Measurements from ENCODE around the gene SMTNL1.

Gene SMTNL1

DNA sequence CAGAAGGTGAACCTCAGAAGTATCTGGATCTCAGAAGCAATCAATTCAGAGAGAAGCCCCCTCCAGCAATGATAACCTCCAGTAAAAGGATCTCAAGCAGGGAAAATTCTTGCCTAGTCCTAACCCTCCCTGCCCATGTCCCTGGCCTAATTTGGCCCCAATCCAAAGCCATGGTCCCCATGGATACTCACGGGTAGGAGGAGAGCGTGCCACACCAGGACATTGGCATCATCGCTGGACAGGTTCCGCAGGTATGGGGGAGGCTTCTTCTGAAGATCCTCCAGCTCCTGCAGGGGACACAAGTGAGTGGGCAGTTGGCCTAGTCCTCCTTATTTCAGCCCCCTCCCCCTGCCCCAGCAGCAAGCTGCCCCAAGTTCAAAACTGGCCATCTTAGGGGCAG is 22.8 kb downstream of the SMTNL1 start:
- DNase-seq (ENCODE audit: low spot score), result no peak
- no peak for TF ChIP-seq CTCF (IDR thresholded peaks at IDR 0.05; ENCODE audit: extremely low read depth, missing control alignments)

- DNase-seq (ENCODE audit: low spot score), result no peak
- TF ChIP-seq CTCF (IDR thresholded peaks at IDR 0.05; ENCODE audit: extremely low read depth, missing control alignments), result no peak
These were observed 25.2 kb downstream of the SMTNL1 start for GRCh38 chr11:57562596-57562995.

GRCh38 chr11:57566005-57566904 is 28.9 kb downstream of the SMTNL1 start:
- peak; percentile 78 for DNase-seq (ENCODE audit: low spot score)
- no peak for TF ChIP-seq CTCF (IDR thresholded peaks at IDR 0.05; ENCODE audit: extremely low read depth, missing control alignments)

DNA sequence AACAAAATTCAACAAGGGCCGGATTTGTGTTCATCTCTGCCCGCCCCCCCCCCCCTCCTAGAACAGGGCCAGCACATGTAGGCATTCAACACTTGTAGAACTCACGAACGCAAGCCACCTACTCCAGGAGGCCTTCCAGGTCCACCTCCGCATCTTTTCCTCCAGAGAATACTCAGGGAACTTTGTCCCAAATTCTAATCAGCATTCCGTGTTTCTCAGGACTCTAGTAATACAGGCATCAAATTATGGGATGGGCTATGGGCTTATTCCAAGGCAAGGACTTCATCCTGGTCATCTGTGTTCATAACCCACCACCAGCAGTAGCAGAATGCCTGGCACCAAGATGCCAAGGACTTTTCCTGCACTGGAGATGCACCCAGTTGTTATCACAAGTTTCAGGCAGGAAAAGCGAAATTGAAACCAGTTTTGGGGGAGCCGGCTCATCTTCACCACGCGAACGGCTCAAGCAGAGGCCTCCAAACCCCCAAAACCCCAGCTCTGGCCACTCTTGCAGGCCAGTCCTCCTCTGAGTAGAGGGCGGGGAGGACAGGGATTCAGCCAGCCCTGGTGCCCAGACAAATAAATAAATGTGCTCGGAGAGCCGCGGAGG is 29.6 kb downstream of the SMTNL1 start:
- peak; percentile 49 for DNase-seq (ENCODE audit: low spot score)
- no peak for TF ChIP-seq CTCF (IDR thresholded peaks at IDR 0.05; ENCODE audit: extremely low read depth, missing control alignments)

DNA sequence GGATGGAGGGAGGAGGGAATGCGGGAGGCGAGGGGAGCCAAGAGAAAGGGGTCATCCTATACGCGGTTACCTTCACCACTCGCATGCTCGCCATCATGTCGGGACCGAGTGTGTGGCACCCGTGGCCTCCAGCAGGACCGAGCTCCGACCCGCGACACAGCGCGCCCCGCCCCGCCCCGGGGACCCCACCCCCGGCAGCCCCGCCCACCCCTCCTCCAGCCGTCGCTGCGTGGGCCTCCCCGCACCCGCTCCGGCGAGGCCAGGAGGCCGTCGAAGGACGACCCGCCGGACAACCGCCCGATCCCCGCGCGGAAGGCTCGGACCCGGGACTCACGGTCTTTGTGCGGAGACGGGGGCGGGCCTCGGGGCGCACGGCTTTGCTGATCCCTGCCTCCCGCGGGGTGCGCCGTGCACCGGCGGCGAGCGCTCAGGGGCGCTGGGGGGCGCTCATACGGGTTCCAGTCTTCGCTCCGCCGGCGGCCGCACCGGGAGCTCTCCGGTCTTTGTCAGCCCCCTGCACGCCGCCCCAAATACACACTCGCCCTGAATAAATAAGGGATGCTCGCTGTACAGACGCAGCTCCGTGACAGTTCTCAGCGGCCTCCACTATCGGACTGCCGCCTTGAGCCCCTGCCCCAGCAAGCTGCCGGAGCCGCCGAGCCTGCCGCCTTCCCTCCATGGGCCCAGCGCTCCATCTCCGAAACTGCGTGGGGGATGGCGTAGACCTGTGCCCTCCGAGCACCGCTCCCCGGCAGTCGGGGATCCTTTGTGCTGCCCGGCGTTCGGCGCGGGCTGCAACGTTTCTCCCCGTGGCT is 30.3 kb downstream of the SMTNL1 start, which contains the start of gene UBE2L6:
TSS of gene UBE2L6 (minus strand) at position 158 of the 815 bp plus-strand sequence. CDS start at position 97, 61 bp downstream.
- peak; percentile 69 for TF ChIP-seq CTCF (IDR thresholded peaks at IDR 0.05; ENCODE audit: extremely low read depth, missing control alignments)
- DNase-seq (ENCODE audit: low spot score), result peak; percentile 85

DNA sequence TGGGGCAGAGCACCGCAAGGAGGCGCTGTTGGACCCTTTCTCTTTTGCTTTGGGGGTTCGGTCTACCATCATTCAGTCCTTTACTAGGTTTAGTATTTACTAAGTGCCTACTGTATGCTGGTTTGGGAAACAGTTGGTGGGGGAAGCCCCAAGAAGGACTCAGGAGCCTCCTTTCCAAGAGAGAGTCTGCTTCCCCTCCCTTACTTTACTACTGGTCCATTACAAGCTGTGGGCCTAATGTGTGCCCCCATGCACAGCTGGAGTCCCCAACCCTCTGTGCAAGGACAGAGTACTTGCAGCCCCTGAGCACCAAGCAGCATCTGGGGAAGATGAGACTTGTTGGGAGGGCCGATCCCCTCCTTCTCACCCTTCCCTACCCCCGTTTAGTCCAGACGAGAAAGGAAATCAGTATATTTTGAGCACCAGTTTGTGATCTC is 31.0 kb downstream of the SMTNL1 start:
- TF ChIP-seq CTCF (IDR thresholded peaks at IDR 0.05; ENCODE audit: extremely low read depth, missing control alignments), result peak; percentile 93
- peak; percentile 88 for DNase-seq (ENCODE audit: low spot score)

All from GM20000 (cell line).